Type B pancreatic cell (in vitro differentiated cells): Measurements from ENCODE around the gene OR1I1. TPM values are rescaled to one million over a fixed set of nuclear protein-coding genes. Genes with fewer than 3 reads are reported as not detected.

Experiments used
- DNase-seq: peaks from one replicate; pipeline ENCODE4 v3.0.0; 2021; ENCODE audit warnings: mixed read lengths; ENCODE audit not compliant: unreplicated experiment; ENCODE audit errors: extremely low spot score
- H3K27ac Mint-ChIP-seq: 2 replicates; pipeline ENCODE4 v1.8.0; 2021; ENCODE audit warnings: mild to moderate bottlenecking, mixed read lengths
- H3K27me3 Mint-ChIP-seq: 2 replicates; pipeline ENCODE4 v1.8.0; 2021; ENCODE audit warnings: mixed read lengths
- H3K36me3 Mint-ChIP-seq: 2 replicates; pipeline ENCODE4 v1.8.0; 2021; ENCODE audit warnings: mixed read lengths
- H3K4me1 Mint-ChIP-seq: one replicate; pipeline ENCODE4 v1.8.0; 2021; ENCODE audit warnings: mixed read lengths; ENCODE audit not compliant: unreplicated experiment
- H3K4me3 Mint-ChIP-seq: 2 replicates; pipeline ENCODE4 v1.8.0; 2021; ENCODE audit warnings: mild to moderate bottlenecking, mixed read lengths
- H3K9me3 Mint-ChIP-seq: 2 replicates; pipeline ENCODE4 v1.8.0; 2021; ENCODE audit warnings: mixed read lengths
- CTCF ChIP-seq: fragments of 200-600 bp; sonication (generic); conservative IDR thresholded peaks from 2 replicates; pipeline ENCODE4 v1.5.0; 2021; ENCODE audit warnings: antibody characterized with exemption, mild to moderate bottlenecking
- total RNA-seq: library from RNA; stranded (reverse); gene quantifications from 2 replicates; pipeline ENCODE4 v1.2.1, GENCODE V29; 2021; ENCODE audit warnings: low replicate concordance

Gene OR1I1
- total RNA-seq, 1 donor from 2014 or later: not detected

GRCh38 chr19:15125232-15126067 lies 43.4 kb downstream of the OR1I1 start:
- Mint-ChIP-seq H3K4me1 (peaks cover 16% of the 10 kb centered on the region), H3K9me3 (no peaks in the 10 kb centered on the region), H3K4me3 (peak overlapping the region; percentile 100), H3K27ac (peak overlapping the region; percentile 99), H3K36me3 (peaks cover 5% of the 10 kb centered on the region), H3K27me3 (no peaks in the 10 kb centered on the region)
- DNase-seq: peak; percentile 99
- TF ChIP-seq CTCF: peak; percentile 30

GRCh38 chr19:15126131-15126910 lies 44.3 kb downstream of the OR1I1 start:
- Mint-ChIP-seq H3K27ac (peak overlapping the region; percentile 99), H3K4me1 (peaks cover 16% of the 10 kb centered on the region), H3K9me3 (no peaks in the 10 kb centered on the region), H3K27me3 (no peaks in the 10 kb centered on the region), H3K36me3 (no peaks in the 10 kb centered on the region), H3K4me3 (peak overlapping the region; percentile 57)
- TF ChIP-seq CTCF: no peak
- no peak for DNase-seq

GRCh38 chr19:15128162-15128770 lies 46.3 kb downstream of the OR1I1 start:
- H3K36me3 Mint-ChIP-seq: no peaks in the 10 kb centered on the region
- peaks cover 16% of the 10 kb centered on the region for H3K4me1 Mint-ChIP-seq
- DNase-seq: no peak
- no peak overlapping the region for H3K4me3 Mint-ChIP-seq
- H3K27me3 Mint-ChIP-seq: no peaks in the 10 kb centered on the region
- TF ChIP-seq CTCF: no peak
- H3K27ac Mint-ChIP-seq: peak overlapping the region; percentile 72
- no peaks in the 10 kb centered on the region for H3K9me3 Mint-ChIP-seq

- H3K4me1 Mint-ChIP-seq: peaks cover 9% of the 10 kb centered on the region
- TF ChIP-seq CTCF: no peak
- no peaks in the 10 kb centered on the region for H3K9me3 Mint-ChIP-seq
- H3K36me3 Mint-ChIP-seq: no peaks in the 10 kb centered on the region
- H3K4me3 Mint-ChIP-seq: peak overlapping the region; percentile 53
- no peaks in the 10 kb centered on the region for H3K27me3 Mint-ChIP-seq
- peak overlapping the region; percentile 96 for H3K27ac Mint-ChIP-seq
- DNase-seq: no peak
Measured at GRCh38 chr19:15129856-15130585, 48.0 kb downstream of the OR1I1 start.

- Mint-ChIP-seq H3K36me3 (no peaks in the 10 kb centered on the region), H3K27me3 (no peaks in the 10 kb centered on the region), H3K4me1 (peaks cover 8% of the 10 kb centered on the region), H3K4me3 (peak overlapping the region; percentile 40), H3K9me3 (no peaks in the 10 kb centered on the region), H3K27ac (peak overlapping the region; percentile 92)
- DNase-seq: no peak
- no peak for TF ChIP-seq CTCF
Measured at GRCh38 chr19:15136234-15136954, 54.4 kb downstream of the OR1I1 start.
